HEK293 (cell line): ENCODE results near the gene RBM17.
"Not testable (repeated sequence)": the region's sequence is repeated elsewhere in the genome, so short reads cannot be mapped to it uniquely, and the experiment has no call there.

Experiments used
- CTCF ChIA-PET: fragments of 350-600 bp; formaldehyde crosslinking; extraction: SDS; loops from one replicate; lab custom pipeline; 2021; ENCODE audit warnings: antibody characterized with exemption; lab: Yijun Ruan, JAX
- POLR2A ChIA-PET: fragments of 300-600 bp; formaldehyde crosslinking; extraction: SDS; loops from one replicate; lab custom pipeline; 2020; ENCODE audit warnings: antibody characterized with exemption, inconsistent platforms; lab: Yijun Ruan, JAX
- H3K27ac ChIP-seq: fragments of 200-500 bp; sonication (Bioruptor generic); 2 replicates; pipeline ENCODE4 v1.5.1; 2014; ENCODE audit warnings: low read depth, low read length, control low read depth, inconsistent platforms; ENCODE audit errors: extremely low read depth
- H3K36me3 ChIP-seq, 2 experiments: fragments of 200-500 bp in 1 of 2; sonication (Bioruptor generic) in 1 of 2; 1 replicate in 1 of 2; 2 replicates in 1 of 2; pipeline ENCODE4 v1.5.1; 2014 to 2017; ENCODE audit warnings: inconsistent platforms in 2 of 2, low read length in 2 of 2; ENCODE audit not compliant: control insufficient read depth in 2 of 2, insufficient read depth in 1 of 2
- H3K4me1 ChIP-seq: fragments of 200-500 bp; sonication (Bioruptor generic); 2 replicates; pipeline ENCODE4 v1.5.1; 2014; ENCODE audit warnings: mild to moderate bottlenecking, low read length, inconsistent platforms; ENCODE audit not compliant: control insufficient read depth, insufficient read depth
- H3K4me3 ChIP-seq: 2 replicates; pipeline ENCODE4 v1.5.1; 2011; ENCODE audit warnings: low read depth, mild to moderate bottlenecking, control low read depth, low read length, moderate library complexity
- H3K9me3 ChIP-seq: fragments of 200-500 bp; sonication (Bioruptor generic); 2 replicates; pipeline ENCODE4 v1.5.1; 2014; ENCODE audit warnings: low read depth, low read length, inconsistent platforms; ENCODE audit not compliant: control insufficient read depth, insufficient read depth
- BCL11B ChIP-seq: fragments of 450-650 bp; formaldehyde crosslinking; IDR thresholded peaks from 2 replicates; pipeline ENCODE4 v1.5.1; 2016; ENCODE audit warnings: low read depth, missing biosample characterization, missing genetic modification characterization
- EGR2 ChIP-seq: fragments of 450-650 bp; formaldehyde crosslinking; IDR thresholded peaks from 2 replicates; pipeline ENCODE4 v1.5.1; 2016; ENCODE audit warnings: low read depth, missing biosample characterization, missing genetic modification characterization
- HOXC10 ChIP-seq: sonication (generic); formaldehyde crosslinking; IDR thresholded peaks from 2 replicates; pipeline ENCODE4 v1.8.1; 2023; ENCODE audit warnings: mild to moderate bottlenecking, missing genetic modification reagents
- MYNN ChIP-seq: fragments of 450-650 bp; formaldehyde crosslinking; IDR thresholded peaks from 2 replicates; pipeline ENCODE4 v1.5.1; 2016; ENCODE audit warnings: missing biosample characterization, missing genetic modification characterization, borderline replicate concordance
- SP3 ChIP-seq: fragments of 450-650 bp; formaldehyde crosslinking; IDR thresholded peaks from 2 replicates; pipeline ENCODE4 v1.5.1; 2016; ENCODE audit warnings: missing biosample characterization, missing genetic modification characterization
- ZBTB20 ChIP-seq: fragments of 450-650 bp; formaldehyde crosslinking; IDR thresholded peaks from 2 replicates; pipeline ENCODE4 v1.5.1; 2016; ENCODE audit warnings: missing biosample characterization, missing genetic modification characterization
- ZNF274 ChIP-seq, 2 experiments: fragments of 200-500 bp in 1 of 2; fragments of 450-650 bp in 1 of 2; sonication (Bioruptor generic) in 1 of 2; formaldehyde crosslinking in 1 of 2; IDR thresholded peaks; 2 replicates each; pipeline versions ENCODE4 v1.5.1 to v1.6.1; 2014 to 2016; ENCODE audit warnings: borderline replicate concordance in 1 of 2, inconsistent platforms in 1 of 2, low read length in 1 of 2, missing biosample characterization in 1 of 2, missing genetic modification characterization in 1 of 2
- ZNF335 ChIP-seq: fragments of 450-650 bp; formaldehyde crosslinking; conservative IDR thresholded peaks from 2 replicates; pipeline ENCODE4 v1.5.1; 2016; ENCODE audit warnings: missing biosample characterization, missing genetic modification characterization
- ZNF341 ChIP-seq: fragments of 450-650 bp; formaldehyde crosslinking; IDR thresholded peaks from 2 replicates; pipeline ENCODE4; 2016; ENCODE audit warnings: low read depth, missing biosample characterization, missing genetic modification characterization
- ZNF529 ChIP-seq: fragments of 450-650 bp; formaldehyde crosslinking; IDR thresholded peaks from 2 replicates; pipeline ENCODE4 v1.5.1; 2017; ENCODE audit warnings: missing genetic modification characterization, missing biosample characterization; ENCODE audit not compliant: insufficient replicate concordance
- ZNF530 ChIP-seq: fragments of 450-650 bp; formaldehyde crosslinking; IDR thresholded peaks from 2 replicates; pipeline ENCODE4 v1.5.1; 2016; ENCODE audit warnings: low read depth, missing biosample characterization, missing genetic modification characterization
- ZNF555 ChIP-seq: fragments of 450-650 bp; formaldehyde crosslinking; conservative IDR thresholded peaks from 2 replicates; pipeline ENCODE4 v1.5.1; 2017; ENCODE audit warnings: missing biosample characterization, mild to moderate bottlenecking, missing genetic modification characterization, inconsistent platforms
- ZNF596 ChIP-seq: fragments of 450-650 bp; IDR thresholded peaks from 2 replicates; pipeline ENCODE4 v1.5.0; 2018; ENCODE audit warnings: missing biosample characterization, mild to moderate bottlenecking, missing genetic modification characterization, moderate library complexity
- ZNF629 ChIP-seq: fragments of 450-650 bp; formaldehyde crosslinking; IDR thresholded peaks from 2 replicates; pipeline ENCODE4 v1.5.1; 2017; ENCODE audit warnings: missing biosample characterization, missing genetic modification characterization
- ZNF645 ChIP-seq: fragments of 450-650 bp; formaldehyde crosslinking; IDR thresholded peaks from 2 replicates; pipeline ENCODE4; 2016; ENCODE audit warnings: missing biosample characterization, missing genetic modification characterization
- ZNF701 ChIP-seq: fragments of 450-650 bp; formaldehyde crosslinking; IDR thresholded peaks from 2 replicates; pipeline ENCODE4 v1.5.1; 2016; ENCODE audit warnings: missing biosample characterization, missing genetic modification characterization
- ZNF776 ChIP-seq: fragments of 450-650 bp; formaldehyde crosslinking; IDR thresholded peaks from 2 replicates; pipeline ENCODE4 v1.5.0; 2017; ENCODE audit warnings: missing biosample characterization, missing genetic modification characterization, borderline replicate concordance
- ZNF837 ChIP-seq: fragments of 450-650 bp; formaldehyde crosslinking; IDR thresholded peaks from 2 replicates; pipeline ENCODE4 v1.5.1; 2016; ENCODE audit warnings: missing biosample characterization, missing genetic modification characterization
- ZNF843 ChIP-seq: fragments of 450-650 bp; formaldehyde crosslinking; IDR thresholded peaks from 2 replicates; pipeline ENCODE4 v1.5.1; 2016; ENCODE audit warnings: missing biosample characterization, missing genetic modification characterization

Gene RBM17

GRCh38 chr10:6164271-6165095, 75.6 kb downstream of the RBM17 start (continued):
- TF ChIP-seq ZNF555 (tag by site-specific recombination) (no peak), ZNF776 (no peak), ZNF341 (no peak), ZNF596 (tag by site-specific recombination) (no peak), ZNF629 (tag by site-specific recombination) (no peak), ZBTB20 (tag by site-specific recombination) (peak; percentile 33; the same call in 1 of the 2 replicates)

- H3K9me3 ChIP-seq = no peaks in the 10 kb centered on the region
- POLR2A ChIA-PET = interaction anchor here (1.0 kb wide), 1 partner anchor 12 kb away, joined by 3 read pairs; no protein-coding TSS in a partner anchor
- H3K36me3 ChIP-seq = peaks cover 9 to 27% of the 10 kb centered on the region in 2 experiments; a peak in 2 of 3 replicates
- H3K27ac ChIP-seq = no peak overlapping the region
- CTCF ChIA-PET = interaction anchor here (1.1 to 1.5 kb wide), 2 partner anchors 14 to 242 kb away, joined by 3 to 4 read pairs; no protein-coding TSS in a partner anchor
- H3K4me1 ChIP-seq = peaks cover 7% of the 10 kb centered on the region
- TF ChIP-seq ZNF529 (no peak), ZNF837 (tag by site-specific recombination) (no peak), BCL11B (tag by site-specific recombination) (no peak), ZNF843 (tag by site-specific recombination) (no peak), HOXC10 (CRISPR knock-in tag) (no peak), SP3 (tag by site-specific recombination) (no peak), ZNF645 (tag by site-specific recombination) (no peak), ZNF335 (no peak), ZNF274 (IDR thresholded peaks at IDR 0.05; ENCODE audit: low read length) (no peak), ZNF274 (tag by site-specific recombination; IDR thresholded peaks at IDR 0.05; ENCODE audit: borderline replicate concordance) (no peak), ZNF701 (tag by site-specific recombination) (no peak), ZNF530 (tag by site-specific recombination) (no peak), EGR2 (no peak), MYNN (no peak)
- TF ChIP-seq, all 188 proteins: peak for 0
- no peak overlapping the region for H3K4me3 ChIP-seq
Observed at GRCh38 chr10:6165221-6165725, 76.4 kb downstream of the RBM17 start.

- peaks cover 9 to 27% of the 10 kb centered on the region in 2 experiments; a peak in 2 of 3 replicates for H3K36me3 ChIP-seq
- ChIA-PET POLR2A (interaction anchor here (0.7 to 1.8 kb wide), 3 partner anchors 12 to 80 kb away, joined by 3 to 4 read pairs (median 3); no protein-coding TSS in a partner anchor), CTCF (interaction anchor here (0.7 to 1.5 kb wide), 4 partner anchors 15 to 241 kb away, joined by 3 to 4 read pairs (median 4); no protein-coding TSS in a partner anchor)
- H3K9me3 ChIP-seq, H3K27ac ChIP-seq, H3K4me3 ChIP-seq, H3K4me1 ChIP-seq: not testable (repeated sequence)
Observed at GRCh38 chr10:6165933-6166332, 77.1 kb downstream of the RBM17 start.
